GM12892 (cell line): Measurements from ENCODE around the gene MAG.

Experiments used
- POLR2AphosphoS5 ChIP-seq: IDR thresholded peaks from 2 replicates; pipeline ENCODE4 v1.6.1; 2011; ENCODE audit warnings: low read depth, low read length, control low read depth
- TAF1 ChIP-seq: IDR thresholded peaks from 2 replicates; pipeline ENCODE4 v1.6.1; 2011; ENCODE audit warnings: low read depth, mild to moderate bottlenecking, control low read depth, low read length, borderline replicate concordance

- no peak for TF ChIP-seq POLR2AphosphoS5
- no peak for TF ChIP-seq TAF1
Measured at GRCh38 chr19:35272122-35272719, 19.7 kb upstream of the MAG start.
